Tibial nerve (tissue), 4 donors: ENCODE results near the gene SSH2.

ENCODE experiments used
- EP300 ChIP-seq, 2 donors: sonication (generic); formaldehyde crosslinking; IDR thresholded peaks; one replicate each; pipeline ENCODE4 v1.6.1; 2017; ENCODE audit warnings: antibody characterized with exemption in 2 of 2, mild to moderate bottlenecking in 1 of 2
- TF ChIP-seq, protein P1 (sequence below), 5 experiments: fragments of 200-600 bp in 3 of 5; fragments of 450-650 bp in 2 of 5; sonication (generic) in 3 of 5; IDR thresholded peaks; one replicate each; pipeline ENCODE4 v1.5.1; 2016 to 2019; ENCODE audit warnings: antibody characterized with exemption in 5 of 5, mild to moderate bottlenecking in 3 of 5, moderate library complexity in 2 of 5

- TF ChIP-seq, protein P1, sequence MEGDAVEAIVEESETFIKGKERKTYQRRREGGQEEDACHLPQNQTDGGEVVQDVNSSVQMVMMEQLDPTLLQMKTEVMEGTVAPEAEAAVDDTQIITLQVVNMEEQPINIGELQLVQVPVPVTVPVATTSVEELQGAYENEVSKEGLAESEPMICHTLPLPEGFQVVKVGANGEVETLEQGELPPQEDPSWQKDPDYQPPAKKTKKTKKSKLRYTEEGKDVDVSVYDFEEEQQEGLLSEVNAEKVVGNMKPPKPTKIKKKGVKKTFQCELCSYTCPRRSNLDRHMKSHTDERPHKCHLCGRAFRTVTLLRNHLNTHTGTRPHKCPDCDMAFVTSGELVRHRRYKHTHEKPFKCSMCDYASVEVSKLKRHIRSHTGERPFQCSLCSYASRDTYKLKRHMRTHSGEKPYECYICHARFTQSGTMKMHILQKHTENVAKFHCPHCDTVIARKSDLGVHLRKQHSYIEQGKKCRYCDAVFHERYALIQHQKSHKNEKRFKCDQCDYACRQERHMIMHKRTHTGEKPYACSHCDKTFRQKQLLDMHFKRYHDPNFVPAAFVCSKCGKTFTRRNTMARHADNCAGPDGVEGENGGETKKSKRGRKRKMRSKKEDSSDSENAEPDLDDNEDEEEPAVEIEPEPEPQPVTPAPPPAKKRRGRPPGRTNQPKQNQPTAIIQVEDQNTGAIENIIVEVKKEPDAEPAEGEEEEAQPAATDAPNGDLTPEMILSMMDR (IDR thresholded peaks at IDR 0.05): no peak
- TF ChIP-seq EP300 (IDR thresholded peaks at IDR 0.05): no peak
Measured at GRCh38 chr17:29930409-29931010, 482 bp upstream of the SSH2 start.
